Activated naive CD8-positive, alpha-beta T cell treated with anti-CD3 and anti-CD28 coated beads for 36 hours (primary cell): Measurements from ENCODE around the gene FAH. TPM values are rescaled to one million over a fixed set of nuclear protein-coding genes. Genes with fewer than 3 reads are reported as not detected.

ENCODE experiments used
- DNase-seq: peaks from one replicate; pipeline ENCODE4 v3.0.0; 2021
- H3K27ac Mint-ChIP-seq: one replicate; pipeline ENCODE4 v1.8.0; 2022; ENCODE audit warnings: mild to moderate bottlenecking, moderate library complexity, mixed read lengths
- H3K27me3 Mint-ChIP-seq: one replicate; pipeline ENCODE4 v1.8.0; 2022; ENCODE audit warnings: mild to moderate bottlenecking, mixed read lengths
- H3K36me3 Mint-ChIP-seq: one replicate; pipeline ENCODE4 v1.8.0; 2021; ENCODE audit warnings: mild to moderate bottlenecking, mixed read lengths
- H3K4me1 Mint-ChIP-seq: one replicate; pipeline ENCODE4 v1.8.0; 2021; ENCODE audit warnings: mixed read lengths
- H3K4me3 Mint-ChIP-seq: one replicate; pipeline ENCODE4 v1.8.0; 2022; ENCODE audit warnings: mild to moderate bottlenecking, moderate library complexity, mixed read lengths
- H3K9me3 Mint-ChIP-seq: one replicate; pipeline ENCODE4 v1.8.0; 2022; ENCODE audit warnings: mixed read lengths
- total RNA-seq, 2 experiments: library from RNA; stranded (reverse); gene quantifications; one replicate each; pipeline ENCODE4 v1.2.3, GENCODE V29; 2021

The FAH gene
- total RNA-seq, 2 experiments from 2014 or later = 45.0 to 49.0 TPM

DNA sequence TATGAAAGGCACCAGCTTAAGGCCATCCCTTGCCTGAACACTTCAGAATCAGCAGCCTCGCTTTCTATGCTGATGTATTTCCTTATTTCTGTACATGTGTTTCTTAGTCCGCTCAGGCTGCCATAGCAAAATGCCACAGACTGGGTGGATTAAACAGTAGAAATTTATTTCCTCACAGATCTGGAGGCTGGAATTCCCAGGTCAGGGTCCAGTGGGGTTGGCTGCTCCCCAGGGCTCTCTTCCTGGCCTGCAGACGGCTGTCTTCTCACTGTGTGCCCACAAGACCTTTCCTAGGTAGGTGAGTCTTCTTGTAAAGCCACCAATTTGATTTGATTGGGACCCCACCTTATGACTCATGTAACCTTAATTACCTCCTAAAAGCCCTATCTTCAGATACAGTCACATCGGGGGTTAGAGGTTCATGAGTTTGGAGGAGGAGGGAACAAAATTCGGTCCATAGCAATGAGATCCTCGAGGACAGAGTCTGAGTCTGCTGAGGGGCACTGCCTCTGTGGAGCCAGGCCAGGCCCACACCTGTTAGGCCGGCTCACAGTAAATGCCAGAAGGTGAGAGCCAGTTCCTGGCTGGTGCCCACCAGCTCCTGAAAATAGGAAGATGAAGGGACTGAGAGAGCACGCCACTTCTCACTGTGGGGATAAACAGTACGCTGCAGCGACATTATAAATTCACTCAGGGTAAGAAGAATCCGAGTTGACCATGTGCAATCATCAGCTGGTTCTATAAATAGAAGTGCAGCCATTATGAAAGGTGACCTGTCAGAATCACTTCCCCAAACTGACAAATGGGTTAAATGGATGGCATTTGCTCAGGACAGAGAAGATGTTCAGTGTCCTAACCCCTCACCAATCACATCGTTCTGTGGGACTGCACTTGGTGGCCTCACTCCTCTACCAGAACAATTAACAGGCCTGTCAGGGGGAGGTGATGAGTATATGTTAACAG lies 58.1 kb downstream of the FAH start:
- Mint-ChIP-seq H3K27me3 (peaks cover 28% of the 10 kb centered on the region), H3K9me3 (no peaks in the 10 kb centered on the region), H3K4me1 (no peaks in the 10 kb centered on the region), H3K27ac (no peak overlapping the region), H3K4me3 (no peak overlapping the region), H3K36me3 (no peaks in the 10 kb centered on the region)
- DNase-seq = no peak

DNA sequence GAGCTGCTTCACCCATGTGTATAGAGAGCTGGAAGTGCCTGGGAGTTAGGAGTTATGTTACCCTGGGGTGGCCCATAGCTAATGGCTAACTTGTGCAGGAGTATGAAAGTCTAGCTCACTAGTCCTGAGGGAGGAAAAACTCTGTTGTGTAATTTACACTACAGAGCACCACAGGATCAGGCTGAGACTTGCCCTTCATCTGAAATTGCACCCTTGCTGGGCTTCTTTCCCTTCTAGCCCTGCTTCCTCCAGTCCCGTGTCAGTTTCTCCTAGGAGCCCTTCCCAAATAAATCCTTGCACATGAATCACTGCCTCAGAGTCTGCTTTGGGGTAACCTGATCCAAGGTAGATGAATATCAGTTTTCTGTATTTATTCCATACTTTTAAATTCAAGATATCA lies 59.2 kb downstream of the FAH start:
- DNase-seq = no peak
- H3K4me1 Mint-ChIP-seq = no peaks in the 10 kb centered on the region
- no peak overlapping the region for H3K4me3 Mint-ChIP-seq
- H3K27ac Mint-ChIP-seq = no peak overlapping the region
- no peaks in the 10 kb centered on the region for H3K36me3 Mint-ChIP-seq
- no peaks in the 10 kb centered on the region for H3K9me3 Mint-ChIP-seq
- peaks cover 23% of the 10 kb centered on the region for H3K27me3 Mint-ChIP-seq

DNA sequence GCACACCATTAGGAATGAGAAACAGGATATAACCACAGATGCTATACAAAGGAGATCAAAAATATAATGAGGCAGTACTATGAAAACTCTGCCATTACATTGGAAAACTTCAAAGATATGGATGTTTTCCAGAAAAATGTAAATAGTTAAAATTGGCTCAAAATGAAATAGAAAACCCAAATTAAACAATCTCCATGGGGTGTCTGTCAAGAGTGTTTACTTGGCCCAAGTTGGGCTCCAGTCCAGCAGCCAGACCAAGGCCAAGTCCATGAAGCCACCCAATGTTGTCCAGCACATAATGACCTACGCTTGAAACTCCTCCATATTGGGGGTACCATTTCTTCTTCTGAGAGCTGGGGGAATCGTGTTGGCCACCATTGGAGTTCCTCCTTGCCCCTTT lies 62.1 kb downstream of the FAH start:
- H3K9me3 Mint-ChIP-seq = no peaks in the 10 kb centered on the region
- no peak for DNase-seq
- H3K4me3 Mint-ChIP-seq = no peak overlapping the region
- no peak overlapping the region for H3K27ac Mint-ChIP-seq
- H3K4me1 Mint-ChIP-seq = no peaks in the 10 kb centered on the region
- H3K36me3 Mint-ChIP-seq = no peaks in the 10 kb centered on the region
- H3K27me3 Mint-ChIP-seq = peaks cover 15% of the 10 kb centered on the region

DNA sequence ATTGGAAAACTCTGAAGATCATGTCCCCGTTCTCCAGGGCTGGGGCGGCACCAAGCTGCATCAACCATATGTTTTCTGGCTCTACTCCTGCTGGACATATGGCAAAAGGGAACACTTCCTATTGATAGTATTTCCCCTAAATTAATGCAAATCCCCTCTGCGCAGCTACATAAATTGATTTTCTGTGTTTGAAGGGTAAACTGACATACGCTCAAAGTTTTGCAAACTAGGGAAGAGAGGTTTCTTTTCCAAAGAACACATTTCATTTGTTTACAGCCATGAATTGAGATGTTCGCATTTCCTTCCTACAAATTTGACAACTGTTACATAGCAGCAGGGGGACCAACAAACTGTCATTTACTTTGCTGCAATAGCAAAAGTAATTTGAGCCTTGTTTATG lies 63.3 kb downstream of the FAH start:
- no peaks in the 10 kb centered on the region for H3K36me3 Mint-ChIP-seq
- H3K27me3 Mint-ChIP-seq = peaks cover 12% of the 10 kb centered on the region
- no peak overlapping the region for H3K27ac Mint-ChIP-seq
- no peaks in the 10 kb centered on the region for H3K4me1 Mint-ChIP-seq
- DNase-seq = no peak
- H3K9me3 Mint-ChIP-seq = no peaks in the 10 kb centered on the region
- H3K4me3 Mint-ChIP-seq = no peak overlapping the region

DNA sequence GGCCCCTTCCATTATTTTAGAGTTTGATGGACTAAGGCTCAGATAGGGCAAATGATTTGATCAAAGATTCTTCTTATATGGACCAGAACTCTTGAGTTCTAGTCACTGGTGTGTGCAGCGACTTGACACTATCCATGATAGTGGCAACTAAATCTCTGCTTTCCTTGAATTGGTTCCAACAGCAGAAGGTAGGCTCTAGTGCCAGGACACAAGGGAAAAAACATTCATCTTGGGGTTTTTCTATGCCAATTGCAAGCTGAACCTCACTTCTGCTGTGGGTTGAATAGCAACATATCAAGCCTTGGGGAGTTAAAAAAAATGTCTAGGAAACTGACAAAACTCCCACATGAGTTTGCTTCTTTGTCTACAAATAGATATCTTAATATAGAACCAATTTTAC lies 64.1 kb downstream of the FAH start:
- no peaks in the 10 kb centered on the region for H3K4me1 Mint-ChIP-seq
- no peak overlapping the region for H3K4me3 Mint-ChIP-seq
- DNase-seq = no peak
- H3K9me3 Mint-ChIP-seq = no peaks in the 10 kb centered on the region
- H3K27me3 Mint-ChIP-seq = peaks cover 12% of the 10 kb centered on the region
- no peaks in the 10 kb centered on the region for H3K36me3 Mint-ChIP-seq
- H3K27ac Mint-ChIP-seq = no peak overlapping the region

DNA sequence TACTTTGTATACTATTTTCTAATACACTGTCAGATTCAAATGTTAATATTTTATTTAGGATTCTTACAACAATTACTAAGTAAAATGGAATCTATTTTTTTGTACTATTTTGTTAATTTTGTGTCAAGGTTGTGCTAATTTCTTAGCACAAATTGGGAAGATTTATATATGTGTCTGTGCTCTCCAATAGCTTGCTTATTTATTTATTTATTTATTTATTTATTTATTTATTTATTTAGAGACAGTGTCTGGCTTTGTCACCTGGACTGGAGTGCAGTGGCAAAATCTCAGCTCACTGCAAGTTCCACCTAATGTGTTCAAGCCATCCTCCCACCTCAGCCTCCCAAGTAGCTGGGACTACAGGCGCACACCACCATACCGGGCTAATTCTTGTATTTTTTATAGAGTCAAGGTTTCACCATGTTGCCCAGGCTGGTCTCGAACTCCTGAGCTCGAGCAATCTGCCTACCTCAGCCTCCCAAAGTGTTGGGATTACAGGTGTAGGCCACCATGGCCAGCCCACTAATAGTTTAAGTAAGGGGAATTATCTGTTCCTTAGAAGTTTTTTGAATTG lies 64.6 kb downstream of the FAH start:
- peaks cover 12% of the 10 kb centered on the region for H3K27me3 Mint-ChIP-seq
- H3K9me3 Mint-ChIP-seq = no peaks in the 10 kb centered on the region
- no peaks in the 10 kb centered on the region for H3K4me1 Mint-ChIP-seq
- H3K4me3 Mint-ChIP-seq = no peak overlapping the region
- H3K27ac Mint-ChIP-seq = no peak overlapping the region
- no peaks in the 10 kb centered on the region for H3K36me3 Mint-ChIP-seq
- DNase-seq = no peak

DNA sequence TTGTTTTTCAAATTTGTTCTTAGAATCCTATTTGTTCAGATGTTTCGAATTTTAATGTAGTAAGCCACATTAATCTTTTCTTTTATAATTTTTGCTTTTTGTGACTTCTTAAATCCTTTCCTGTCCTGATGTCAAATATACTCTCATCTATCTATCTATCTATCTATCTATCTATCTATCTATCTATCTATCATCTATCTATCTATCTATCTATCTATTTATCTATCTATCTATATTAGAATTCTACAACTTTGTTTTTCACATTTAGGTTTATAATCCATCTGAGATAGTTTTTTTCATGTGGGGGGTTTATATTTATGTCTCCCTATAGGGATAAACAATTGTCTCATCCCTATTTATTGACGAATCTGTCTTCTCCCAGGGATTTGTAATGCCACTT lies 67.2 kb downstream of the FAH start:
- H3K27ac Mint-ChIP-seq = no peak overlapping the region
- peaks cover 13% of the 10 kb centered on the region for H3K27me3 Mint-ChIP-seq
- no peak overlapping the region for H3K4me3 Mint-ChIP-seq
- DNase-seq = no peak
- H3K9me3 Mint-ChIP-seq = no peaks in the 10 kb centered on the region
- no peaks in the 10 kb centered on the region for H3K36me3 Mint-ChIP-seq
- no peaks in the 10 kb centered on the region for H3K4me1 Mint-ChIP-seq

DNA sequence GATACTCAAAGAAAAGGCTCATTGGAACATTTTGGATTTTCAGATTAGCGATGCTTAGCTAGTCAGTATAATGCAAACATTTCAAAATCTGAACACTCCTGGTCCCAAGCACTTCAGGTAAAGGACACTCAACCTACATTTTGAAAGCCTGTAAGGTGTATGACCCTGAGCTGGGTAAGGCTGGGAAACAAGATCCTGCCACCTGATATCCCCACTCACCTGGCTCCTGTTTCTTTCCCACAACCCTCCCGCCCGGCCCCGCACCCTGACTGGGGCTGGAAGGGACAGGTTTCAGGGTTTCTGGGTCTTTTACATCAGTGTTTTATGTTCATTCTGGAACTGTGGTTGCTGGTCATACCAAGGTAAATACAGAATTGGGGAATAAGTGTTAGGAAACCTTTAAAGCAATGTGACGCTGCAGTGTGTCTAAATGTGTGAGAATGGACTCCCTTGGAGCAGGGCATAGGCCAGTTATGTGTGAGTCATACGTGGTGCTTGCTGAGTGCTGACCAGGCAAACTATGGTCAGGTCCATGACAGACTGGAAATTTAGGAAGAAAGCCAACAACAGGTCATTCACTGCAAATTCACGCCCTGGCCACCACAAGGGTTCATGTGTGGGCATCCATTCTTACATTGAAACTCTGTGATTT lies 76.3 kb downstream of the FAH start:
- H3K9me3 Mint-ChIP-seq = no peaks in the 10 kb centered on the region
- H3K27ac Mint-ChIP-seq = no peak overlapping the region
- no peaks in the 10 kb centered on the region for H3K4me1 Mint-ChIP-seq
- no peak for DNase-seq
- no peak overlapping the region for H3K4me3 Mint-ChIP-seq
- peaks cover 38% of the 10 kb centered on the region for H3K27me3 Mint-ChIP-seq
- H3K36me3 Mint-ChIP-seq = no peaks in the 10 kb centered on the region

DNA sequence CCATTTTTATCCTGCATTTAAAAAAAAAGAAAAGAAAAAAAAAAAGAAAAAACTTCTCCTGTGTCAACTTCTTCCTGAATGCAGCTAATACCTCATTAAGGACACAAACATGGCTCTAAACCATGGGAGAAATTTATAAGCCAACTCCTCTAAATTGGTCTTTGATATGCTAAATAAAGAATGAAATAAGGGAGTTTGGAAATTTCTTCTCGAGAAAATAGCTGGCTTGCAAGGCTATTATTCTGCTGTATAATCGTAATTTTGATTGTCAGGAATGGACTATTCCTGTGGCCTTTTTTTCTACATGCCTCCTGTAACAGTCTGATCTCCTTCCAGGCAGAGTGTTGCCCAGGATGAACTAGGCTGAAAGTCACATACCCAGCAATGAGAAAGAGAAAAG lies 78.6 kb downstream of the FAH start:
- no peaks in the 10 kb centered on the region for H3K36me3 Mint-ChIP-seq
- no peak for DNase-seq
- H3K9me3 Mint-ChIP-seq = no peaks in the 10 kb centered on the region
- no peak overlapping the region for H3K27ac Mint-ChIP-seq
- no peak overlapping the region for H3K4me3 Mint-ChIP-seq
- H3K27me3 Mint-ChIP-seq = peaks cover 33% of the 10 kb centered on the region
- no peaks in the 10 kb centered on the region for H3K4me1 Mint-ChIP-seq

DNA sequence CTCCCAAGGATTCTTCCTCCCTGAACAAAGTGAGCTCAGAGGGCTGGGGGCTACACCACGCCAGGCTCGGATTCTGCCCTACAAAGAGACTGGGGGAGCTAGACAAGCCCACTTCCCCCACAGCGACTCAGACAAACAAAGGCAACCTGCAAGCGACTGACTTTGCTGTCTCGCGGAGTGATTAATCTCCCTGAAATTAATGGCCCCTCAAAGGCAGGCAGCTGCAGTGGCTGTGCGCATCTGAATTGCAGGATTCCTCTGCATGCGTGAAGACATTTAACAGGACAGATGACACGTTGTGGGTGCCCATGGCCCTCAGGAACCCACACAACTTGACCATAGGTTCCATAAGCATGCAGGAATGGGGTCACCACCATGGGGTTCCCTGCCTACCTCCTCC lies 80.8 kb downstream of the FAH start:
- no peak overlapping the region for H3K4me3 Mint-ChIP-seq
- no peak overlapping the region for H3K27ac Mint-ChIP-seq
- no peaks in the 10 kb centered on the region for H3K36me3 Mint-ChIP-seq
- DNase-seq = no peak
- no peaks in the 10 kb centered on the region for H3K4me1 Mint-ChIP-seq
- H3K27me3 Mint-ChIP-seq = peaks cover 27% of the 10 kb centered on the region
- no peaks in the 10 kb centered on the region for H3K9me3 Mint-ChIP-seq

DNA sequence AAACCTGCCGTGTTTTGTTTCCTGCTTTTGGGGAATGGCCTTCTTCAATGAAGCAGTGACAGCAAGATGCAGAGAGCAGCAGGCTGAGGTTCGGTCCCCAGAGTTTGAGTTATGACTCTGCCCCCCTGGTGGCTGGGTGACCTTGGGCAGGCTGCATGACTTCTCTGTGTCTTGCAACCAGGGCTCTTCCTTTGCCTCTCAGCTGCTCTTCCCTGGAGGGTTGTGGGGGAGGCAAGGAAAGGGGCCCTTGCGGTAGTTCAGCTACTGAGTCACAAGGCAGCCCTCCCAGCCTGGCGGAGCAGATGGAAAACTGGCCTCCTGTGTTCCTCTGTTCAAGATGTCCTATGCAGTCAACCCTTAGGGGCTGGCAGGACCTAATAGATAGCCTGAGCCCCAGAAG lies 82.1 kb downstream of the FAH start:
- H3K4me1 Mint-ChIP-seq = no peaks in the 10 kb centered on the region
- H3K36me3 Mint-ChIP-seq = no peaks in the 10 kb centered on the region
- H3K9me3 Mint-ChIP-seq = no peaks in the 10 kb centered on the region
- H3K27ac Mint-ChIP-seq = no peak overlapping the region
- H3K27me3 Mint-ChIP-seq = peaks cover 20% of the 10 kb centered on the region
- peak; percentile 34 for DNase-seq
- no peak overlapping the region for H3K4me3 Mint-ChIP-seq

Other genes starting within 250 kb of the FAH start
- gene BCL2A1, start 181.8 kb upstream of the FAH start, total RNA-seq = 10 to 100 TPM; 91.4 to 94.3 TPM
- 10 to 100 TPM; 25.5 to 28.7 TPM for gene ZFAND6, start 93.3 kb upstream of the FAH start, total RNA-seq
- not detected for gene CTXND1, start 99.2 kb downstream of the FAH start, total RNA-seq